GM12873 (cell line): ENCODE results near the gene CACNB4.

Experiments used
- CTCF ChIP-seq: IDR thresholded peaks from 2 replicates; pipeline ENCODE4 v1.5.1; 2012; ENCODE audit warnings: low read depth, mild to moderate bottlenecking, moderate library complexity, low read length, control low read depth; ENCODE audit not compliant: insufficient read depth; ENCODE audit errors: missing control alignments

Gene CACNB4

GRCh38 chr2:152097290-152097800 lies 1.5 kb downstream of the CACNB4 start:
- TF ChIP-seq CTCF, result no peak

GRCh38 chr2:152095146-152095545 lies 3.7 kb downstream of the CACNB4 start:
- no peak for TF ChIP-seq CTCF

GRCh38 chr2:152094014-152094413 lies 4.8 kb downstream of the CACNB4 start:
- TF ChIP-seq CTCF, result no peak

GRCh38 chr2:152093464-152093863 lies 5.4 kb downstream of the CACNB4 start:
- TF ChIP-seq CTCF, result no peak

GRCh38 chr2:152092095-152092494 lies 6.7 kb downstream of the CACNB4 start:
- TF ChIP-seq CTCF, result no peak

- no peak for TF ChIP-seq CTCF
Measured at GRCh38 chr2:152089238-152089637, 9.6 kb downstream of the CACNB4 start.

GRCh38 chr2:152088006-152088405 lies 10.8 kb downstream of the CACNB4 start:
- TF ChIP-seq CTCF, result no peak
